22Rv1 (cell line): ENCODE results near the gene RASL10B.

Experiments used
- ZFX ChIP-seq: fragments of 450-650 bp; IDR thresholded peaks from 2 replicates; pipeline ENCODE4 v1.6.1; 2017; ENCODE audit warnings: antibody characterized with exemption, borderline replicate concordance
- TF ChIP-seq, protein P1 (sequence below): fragments of 450-650 bp; IDR thresholded peaks from 2 replicates; pipeline ENCODE4 v1.5.1; 2017; ENCODE audit warnings: mild to moderate bottlenecking

- TF ChIP-seq, protein P1, sequence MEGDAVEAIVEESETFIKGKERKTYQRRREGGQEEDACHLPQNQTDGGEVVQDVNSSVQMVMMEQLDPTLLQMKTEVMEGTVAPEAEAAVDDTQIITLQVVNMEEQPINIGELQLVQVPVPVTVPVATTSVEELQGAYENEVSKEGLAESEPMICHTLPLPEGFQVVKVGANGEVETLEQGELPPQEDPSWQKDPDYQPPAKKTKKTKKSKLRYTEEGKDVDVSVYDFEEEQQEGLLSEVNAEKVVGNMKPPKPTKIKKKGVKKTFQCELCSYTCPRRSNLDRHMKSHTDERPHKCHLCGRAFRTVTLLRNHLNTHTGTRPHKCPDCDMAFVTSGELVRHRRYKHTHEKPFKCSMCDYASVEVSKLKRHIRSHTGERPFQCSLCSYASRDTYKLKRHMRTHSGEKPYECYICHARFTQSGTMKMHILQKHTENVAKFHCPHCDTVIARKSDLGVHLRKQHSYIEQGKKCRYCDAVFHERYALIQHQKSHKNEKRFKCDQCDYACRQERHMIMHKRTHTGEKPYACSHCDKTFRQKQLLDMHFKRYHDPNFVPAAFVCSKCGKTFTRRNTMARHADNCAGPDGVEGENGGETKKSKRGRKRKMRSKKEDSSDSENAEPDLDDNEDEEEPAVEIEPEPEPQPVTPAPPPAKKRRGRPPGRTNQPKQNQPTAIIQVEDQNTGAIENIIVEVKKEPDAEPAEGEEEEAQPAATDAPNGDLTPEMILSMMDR = no peak
- TF ChIP-seq ZFX = no peak
These were observed 55.5 kb downstream of the RASL10B start for GRCh38 chr17:35786941-35787432.
